Measurements from ENCODE around the gene DICER1. TPM values are rescaled to one million over a fixed set of nuclear protein-coding genes. Genes with fewer than 3 reads are reported as not detected.

Gene DICER1
- polyA plus RNA-seq, 3 donors: 26.5 to 38.4 (median 34.7) TPM

DNA sequence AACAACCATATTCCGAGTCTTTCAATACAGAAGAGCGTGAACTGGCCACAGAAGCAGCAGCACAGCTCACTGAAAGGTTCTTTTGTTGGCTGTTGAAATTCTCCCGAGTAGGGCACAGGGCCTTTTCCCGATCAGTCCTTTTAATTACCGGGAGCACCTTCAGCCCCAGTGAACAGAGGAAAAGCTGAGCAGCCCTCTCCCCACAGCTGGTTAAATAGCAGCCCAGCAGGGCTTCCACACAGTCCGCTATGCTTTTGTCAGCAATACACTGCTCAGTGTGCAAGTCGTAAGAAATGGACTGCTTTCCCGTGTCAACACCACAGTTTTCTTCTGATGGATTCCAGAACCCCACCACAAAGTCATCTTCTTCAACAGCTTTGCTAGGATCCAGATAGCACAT, 61.3 kb downstream of the DICER1 start:
- Mint-ChIP-seq H3K9me3 (no peaks in the 10 kb centered on the region), H3K4me1 (peaks cover 3% of the 10 kb centered on the region), H3K27ac (no peak overlapping the region), H3K27me3 (ENCODE audit: low read depth in 3 of 3) (no peaks in the 10 kb centered on the region), H3K4me3 (no peak overlapping the region), H3K36me3 (peaks cover 74 to 86% of the 10 kb centered on the region in 2 donors)
- Histone ChIP-seq H3K4me2 (replicated peaks; ENCODE audit: extremely low read depth, low read length, poor library complexity, severe bottlenecking) (no peak overlapping the region), H3K79me2 (ENCODE audit: insufficient read depth, low read length) (peaks cover 7% of the 10 kb centered on the region), H4K20me1 (ENCODE audit: insufficient read depth, low read length) (peaks cover 88% of the 10 kb centered on the region), H3K9me3 (replicated peaks in 1 of 2; ENCODE audit: control insufficient read depth in 1 of 2, insufficient read depth in 1 of 2, low read length in 2 of 2) (no peaks in the 10 kb centered on the region), H3K36me3 (replicated peaks in 1 of 2; ENCODE audit: control insufficient read depth in 1 of 2, insufficient read depth in 2 of 2, low read length in 2 of 2) (peaks cover 70 to 98% of the 10 kb centered on the region in 2 donors), H3K4me3 (replicated peaks in 1 of 3; ENCODE audit: low read depth in 2 of 3, low read length in 3 of 3) (no peak overlapping the region), H3K27me3 (ENCODE audit: control insufficient read depth in 2 of 2, insufficient read depth in 2 of 2, low read length in 2 of 2) (no peaks in the 10 kb centered on the region), H3K27ac (ENCODE audit: low read depth in 1 of 2, low read length in 2 of 2) (no peak overlapping the region), H3K9ac (ENCODE audit: insufficient read depth, low read length, poor library complexity, severe bottlenecking) (no peak overlapping the region), H3K4me1 (ENCODE audit: control insufficient read depth in 1 of 2, insufficient read depth in 2 of 2, low read length in 2 of 2) (no peaks in the 10 kb centered on the region), H2AFZ (ENCODE audit: insufficient read depth, low read depth, low read length, poor library complexity, severe bottlenecking) (no peak overlapping the region)
- intact Hi-C loops (cut with micrococcal nuclease): no loop called here
- DNase-seq: no peak
- TF ChIP-seq, protein P1, sequence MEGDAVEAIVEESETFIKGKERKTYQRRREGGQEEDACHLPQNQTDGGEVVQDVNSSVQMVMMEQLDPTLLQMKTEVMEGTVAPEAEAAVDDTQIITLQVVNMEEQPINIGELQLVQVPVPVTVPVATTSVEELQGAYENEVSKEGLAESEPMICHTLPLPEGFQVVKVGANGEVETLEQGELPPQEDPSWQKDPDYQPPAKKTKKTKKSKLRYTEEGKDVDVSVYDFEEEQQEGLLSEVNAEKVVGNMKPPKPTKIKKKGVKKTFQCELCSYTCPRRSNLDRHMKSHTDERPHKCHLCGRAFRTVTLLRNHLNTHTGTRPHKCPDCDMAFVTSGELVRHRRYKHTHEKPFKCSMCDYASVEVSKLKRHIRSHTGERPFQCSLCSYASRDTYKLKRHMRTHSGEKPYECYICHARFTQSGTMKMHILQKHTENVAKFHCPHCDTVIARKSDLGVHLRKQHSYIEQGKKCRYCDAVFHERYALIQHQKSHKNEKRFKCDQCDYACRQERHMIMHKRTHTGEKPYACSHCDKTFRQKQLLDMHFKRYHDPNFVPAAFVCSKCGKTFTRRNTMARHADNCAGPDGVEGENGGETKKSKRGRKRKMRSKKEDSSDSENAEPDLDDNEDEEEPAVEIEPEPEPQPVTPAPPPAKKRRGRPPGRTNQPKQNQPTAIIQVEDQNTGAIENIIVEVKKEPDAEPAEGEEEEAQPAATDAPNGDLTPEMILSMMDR (IDR thresholded peaks at IDR 0.05): no peak
- WGBS (ENCODE audit: insufficient coverage): 100% methylated on average over 7 of the region's 8 CpGs

DNA sequence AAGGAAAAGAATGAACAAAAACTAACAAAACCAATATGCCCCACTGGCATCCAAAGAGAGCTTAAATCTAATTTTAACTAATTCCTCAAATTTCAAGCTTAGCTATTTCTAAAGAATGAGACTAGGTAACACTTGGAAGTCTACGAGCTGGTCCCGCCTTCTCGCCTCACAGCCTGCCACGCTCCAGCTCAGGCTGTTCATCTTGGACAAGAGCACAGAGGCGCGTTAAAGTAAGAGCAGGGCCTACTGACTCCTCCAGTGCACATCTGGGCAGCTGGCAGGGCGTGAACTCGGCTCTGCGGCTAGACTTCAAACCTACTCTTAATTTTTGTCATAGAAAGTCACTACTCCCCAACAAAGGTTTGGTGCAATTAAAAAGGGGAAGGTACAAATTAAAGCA, 64.6 kb downstream of the DICER1 start:
- H3K27me3 ChIP-seq (ENCODE audit: control insufficient read depth in 2 of 2, insufficient read depth in 2 of 2, low read length in 2 of 2): no peaks in the 10 kb centered on the region
- intact Hi-C loops (cut with micrococcal nuclease): no loop called here
- no peaks in the 10 kb centered on the region for H3K9me3 ChIP-seq (replicated peaks in 1 of 2; ENCODE audit: control insufficient read depth in 1 of 2, insufficient read depth in 1 of 2, low read length in 2 of 2)
- Mint-ChIP-seq H3K36me3 (peaks cover 87 to 94% of the 10 kb centered on the region in 2 donors), H3K4me3 (no peak overlapping the region), H3K4me1 (no peaks in the 10 kb centered on the region), H3K27ac (no peak overlapping the region), H3K27me3 (ENCODE audit: low read depth in 3 of 3) (no peaks in the 10 kb centered on the region), H3K9me3 (no peaks in the 10 kb centered on the region)
- no peak overlapping the region for H2AFZ ChIP-seq (ENCODE audit: insufficient read depth, low read depth, low read length, poor library complexity, severe bottlenecking)
- no peak overlapping the region for H3K4me2 ChIP-seq (replicated peaks; ENCODE audit: extremely low read depth, low read length, poor library complexity, severe bottlenecking)
- no peaks in the 10 kb centered on the region for H3K4me1 ChIP-seq (ENCODE audit: control insufficient read depth in 1 of 2, insufficient read depth in 2 of 2, low read length in 2 of 2)
- WGBS (ENCODE audit: insufficient coverage): 94% methylated on average over 4 of the region's 9 CpGs
- H4K20me1 ChIP-seq (ENCODE audit: insufficient read depth, low read length): peaks cover 63% of the 10 kb centered on the region
- TF ChIP-seq, protein P1 (IDR thresholded peaks at IDR 0.05): no peak
- DNase-seq: no peak
- H3K36me3 ChIP-seq (replicated peaks in 1 of 2; ENCODE audit: control insufficient read depth in 1 of 2, insufficient read depth in 2 of 2, low read length in 2 of 2): peaks cover 83 to 100% of the 10 kb centered on the region in 2 donors
- H3K9ac ChIP-seq (ENCODE audit: insufficient read depth, low read length, poor library complexity, severe bottlenecking): no peak overlapping the region
- no peak overlapping the region for H3K27ac ChIP-seq (ENCODE audit: low read depth in 1 of 2, low read length in 2 of 2)
- no peaks in the 10 kb centered on the region for H3K79me2 ChIP-seq (ENCODE audit: insufficient read depth, low read length)
- no peak overlapping the region for H3K4me3 ChIP-seq (replicated peaks in 1 of 3; ENCODE audit: low read depth in 2 of 3, low read length in 3 of 3)

Measured in CD14-positive monocyte (primary cell).